ENCODE data around the gene SMARCAL1. TPM values are rescaled to one million over a fixed set of nuclear protein-coding genes. Genes with fewer than 3 reads are reported as not detected.

SMARCAL1 gene
- total and polyA plus RNA-seq, 9 of the 15 experiments (the other 6 are each of a cell fraction or from before 2014, with no cell fraction given), result 8.2 to 27.9 (median 12.4) TPM

DNA sequence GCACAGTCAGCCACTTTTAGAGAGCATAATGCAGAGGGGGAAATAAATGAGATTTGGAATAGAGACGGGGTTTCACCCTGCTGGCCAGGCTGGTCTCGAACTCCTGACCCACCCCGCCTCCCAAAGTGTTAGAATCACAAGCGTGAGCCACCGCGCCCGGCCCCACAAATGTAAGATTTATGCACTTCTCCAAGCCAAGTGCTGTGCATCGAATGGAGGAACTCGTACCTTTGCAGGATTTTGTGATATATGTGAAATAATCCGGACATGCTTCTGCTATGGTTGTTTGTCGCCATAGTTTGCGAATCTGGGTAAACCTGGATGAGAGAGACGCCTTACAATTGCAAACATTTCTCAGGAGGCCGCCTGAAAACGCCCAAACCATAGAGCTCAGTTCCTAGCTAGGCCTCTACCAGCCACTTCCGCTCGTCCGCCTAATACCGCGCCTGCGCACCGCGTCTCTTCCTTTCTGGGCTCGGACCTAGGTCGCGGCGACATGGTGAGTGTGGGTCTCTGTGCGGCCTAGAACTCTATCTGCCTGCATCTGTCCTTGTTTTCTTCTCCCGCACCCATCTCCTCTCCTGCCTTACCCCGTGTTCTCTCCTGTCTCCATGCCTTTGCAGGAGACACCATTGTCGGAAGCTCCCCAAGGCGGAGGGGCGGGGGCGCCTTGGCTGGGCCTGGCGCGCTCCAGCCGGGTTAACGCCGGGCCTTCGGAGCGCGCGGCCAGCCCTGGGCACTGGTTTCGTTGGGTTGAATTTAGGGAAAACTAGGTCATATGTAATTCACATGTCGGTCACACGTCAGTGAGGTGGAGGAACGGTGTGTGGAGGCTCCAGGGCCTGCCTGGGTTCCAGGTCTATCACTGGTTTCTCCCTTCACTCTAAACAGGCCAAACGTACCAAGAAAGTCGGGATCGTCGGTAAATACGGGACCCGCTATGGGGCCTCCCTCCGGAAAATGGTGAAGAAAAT is 86.4 kb downstream of the SMARCAL1 start, which contains the start of gene RPL37A (continued):
- TF ChIP-seq, protein P1, sequence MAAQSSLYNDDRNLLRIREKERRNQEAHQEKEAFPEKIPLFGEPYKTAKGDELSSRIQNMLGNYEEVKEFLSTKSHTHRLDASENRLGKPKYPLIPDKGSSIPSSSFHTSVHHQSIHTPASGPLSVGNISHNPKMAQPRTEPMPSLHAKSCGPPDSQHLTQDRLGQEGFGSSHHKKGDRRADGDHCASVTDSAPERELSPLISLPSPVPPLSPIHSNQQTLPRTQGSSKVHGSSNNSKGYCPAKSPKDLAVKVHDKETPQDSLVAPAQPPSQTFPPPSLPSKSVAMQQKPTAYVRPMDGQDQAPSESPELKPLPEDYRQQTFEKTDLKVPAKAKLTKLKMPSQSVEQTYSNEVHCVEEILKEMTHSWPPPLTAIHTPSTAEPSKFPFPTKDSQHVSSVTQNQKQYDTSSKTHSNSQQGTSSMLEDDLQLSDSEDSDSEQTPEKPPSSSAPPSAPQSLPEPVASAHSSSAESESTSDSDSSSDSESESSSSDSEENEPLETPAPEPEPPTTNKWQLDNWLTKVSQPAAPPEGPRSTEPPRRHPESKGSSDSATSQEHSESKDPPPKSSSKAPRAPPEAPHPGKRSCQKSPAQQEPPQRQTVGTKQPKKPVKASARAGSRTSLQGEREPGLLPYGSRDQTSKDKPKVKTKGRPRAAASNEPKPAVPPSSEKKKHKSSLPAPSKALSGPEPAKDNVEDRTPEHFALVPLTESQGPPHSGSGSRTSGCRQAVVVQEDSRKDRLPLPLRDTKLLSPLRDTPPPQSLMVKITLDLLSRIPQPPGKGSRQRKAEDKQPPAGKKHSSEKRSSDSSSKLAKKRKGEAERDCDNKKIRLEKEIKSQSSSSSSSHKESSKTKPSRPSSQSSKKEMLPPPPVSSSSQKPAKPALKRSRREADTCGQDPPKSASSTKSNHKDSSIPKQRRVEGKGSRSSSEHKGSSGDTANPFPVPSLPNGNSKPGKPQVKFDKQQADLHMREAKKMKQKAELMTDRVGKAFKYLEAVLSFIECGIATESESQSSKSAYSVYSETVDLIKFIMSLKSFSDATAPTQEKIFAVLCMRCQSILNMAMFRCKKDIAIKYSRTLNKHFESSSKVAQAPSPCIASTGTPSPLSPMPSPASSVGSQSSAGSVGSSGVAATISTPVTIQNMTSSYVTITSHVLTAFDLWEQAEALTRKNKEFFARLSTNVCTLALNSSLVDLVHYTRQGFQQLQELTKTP (IDR thresholded peaks at IDR 0.05; ENCODE audit: low read depth in 1 of 2, partially characterized antibody in 2 of 2), result peak in 1 of 2 experiments; percentile 40
- TF ChIP-seq LEF1 (IDR thresholded peaks at IDR 0.05) (no peak), ZNF436 (CRISPR knock-in tag; IDR thresholded peaks at IDR 0.05) (no peak), PHB2 (IDR thresholded peaks at IDR 0.05; ENCODE audit: low read depth) (no peak), CBFB (CRISPR knock-in tag; IDR thresholded peaks at IDR 0.05) (no peak), POLR2H (tag; IDR thresholded peaks at IDR 0.05; ENCODE audit: low read depth) (peak; percentile 91), ZNF764 (CRISPR knock-in tag; IDR thresholded peaks at IDR 0.05; ENCODE audit: low read depth) (0 out of 2 replicates have a peak, but pooled peaks have one; percentile 12), NFIC (IDR thresholded peaks at IDR 0.05) (peak; percentile 61), RFX7 (CRISPR knock-in tag; IDR thresholded peaks at IDR 0.05) (no peak), CBX1 (IDR thresholded peaks at IDR 0.05; ENCODE audit: low read depth) (peak; percentile 53; the same call in 1 of the 2 replicates), TRIM28 (IDR thresholded peaks at IDR 0.05) (no peak), PTTG1 (tag; IDR thresholded peaks at IDR 0.05; ENCODE audit: low read depth) (no peak), HSF4 (CRISPR knock-in tag; IDR thresholded peaks at IDR 0.05; ENCODE audit: borderline replicate concordance) (no peak), E2F3 (CRISPR knock-in tag; IDR thresholded peaks at IDR 0.05) (0 out of 2 replicates have a peak, but pooled peaks have one; percentile 24), SRSF9 (IDR thresholded peaks at IDR 0.05; ENCODE audit: borderline replicate concordance, low read depth, low read length) (no peak)
- TF ChIP-seq, protein P2, sequence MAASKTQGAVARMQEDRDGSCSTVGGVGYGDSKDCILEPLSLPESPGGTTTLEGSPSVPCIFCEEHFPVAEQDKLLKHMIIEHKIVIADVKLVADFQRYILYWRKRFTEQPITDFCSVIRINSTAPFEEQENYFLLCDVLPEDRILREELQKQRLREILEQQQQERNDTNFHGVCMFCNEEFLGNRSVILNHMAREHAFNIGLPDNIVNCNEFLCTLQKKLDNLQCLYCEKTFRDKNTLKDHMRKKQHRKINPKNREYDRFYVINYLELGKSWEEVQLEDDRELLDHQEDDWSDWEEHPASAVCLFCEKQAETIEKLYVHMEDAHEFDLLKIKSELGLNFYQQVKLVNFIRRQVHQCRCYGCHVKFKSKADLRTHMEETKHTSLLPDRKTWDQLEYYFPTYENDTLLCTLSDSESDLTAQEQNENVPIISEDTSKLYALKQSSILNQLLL (CRISPR knock-in tag; IDR thresholded peaks at IDR 0.05; ENCODE audit: borderline replicate concordance), result no peak
- TF ChIP-seq, protein P3, sequence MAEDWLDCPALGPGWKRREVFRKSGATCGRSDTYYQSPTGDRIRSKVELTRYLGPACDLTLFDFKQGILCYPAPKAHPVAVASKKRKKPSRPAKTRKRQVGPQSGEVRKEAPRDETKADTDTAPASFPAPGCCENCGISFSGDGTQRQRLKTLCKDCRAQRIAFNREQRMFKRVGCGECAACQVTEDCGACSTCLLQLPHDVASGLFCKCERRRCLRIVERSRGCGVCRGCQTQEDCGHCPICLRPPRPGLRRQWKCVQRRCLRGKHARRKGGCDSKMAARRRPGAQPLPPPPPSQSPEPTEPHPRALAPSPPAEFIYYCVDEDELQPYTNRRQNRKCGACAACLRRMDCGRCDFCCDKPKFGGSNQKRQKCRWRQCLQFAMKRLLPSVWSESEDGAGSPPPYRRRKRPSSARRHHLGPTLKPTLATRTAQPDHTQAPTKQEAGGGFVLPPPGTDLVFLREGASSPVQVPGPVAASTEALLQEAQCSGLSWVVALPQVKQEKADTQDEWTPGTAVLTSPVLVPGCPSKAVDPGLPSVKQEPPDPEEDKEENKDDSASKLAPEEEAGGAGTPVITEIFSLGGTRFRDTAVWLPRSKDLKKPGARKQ (CRISPR knock-in tag; IDR thresholded peaks at IDR 0.05), result no peak
- TF ChIP-seq, protein P4, sequence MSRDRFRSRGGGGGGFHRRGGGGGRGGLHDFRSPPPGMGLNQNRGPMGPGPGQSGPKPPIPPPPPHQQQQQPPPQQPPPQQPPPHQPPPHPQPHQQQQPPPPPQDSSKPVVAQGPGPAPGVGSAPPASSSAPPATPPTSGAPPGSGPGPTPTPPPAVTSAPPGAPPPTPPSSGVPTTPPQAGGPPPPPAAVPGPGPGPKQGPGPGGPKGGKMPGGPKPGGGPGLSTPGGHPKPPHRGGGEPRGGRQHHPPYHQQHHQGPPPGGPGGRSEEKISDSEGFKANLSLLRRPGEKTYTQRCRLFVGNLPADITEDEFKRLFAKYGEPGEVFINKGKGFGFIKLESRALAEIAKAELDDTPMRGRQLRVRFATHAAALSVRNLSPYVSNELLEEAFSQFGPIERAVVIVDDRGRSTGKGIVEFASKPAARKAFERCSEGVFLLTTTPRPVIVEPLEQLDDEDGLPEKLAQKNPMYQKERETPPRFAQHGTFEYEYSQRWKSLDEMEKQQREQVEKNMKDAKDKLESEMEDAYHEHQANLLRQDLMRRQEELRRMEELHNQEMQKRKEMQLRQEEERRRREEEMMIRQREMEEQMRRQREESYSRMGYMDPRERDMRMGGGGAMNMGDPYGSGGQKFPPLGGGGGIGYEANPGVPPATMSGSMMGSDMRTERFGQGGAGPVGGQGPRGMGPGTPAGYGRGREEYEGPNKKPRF (IDR thresholded peaks at IDR 0.05; ENCODE audit: low read depth, low read length), result no peak

Data from K562 (cell line).